Activated CD4-positive, alpha-beta memory T cell treated with anti-CD3 and anti-CD28 coated beads, Interleukin-2, amount 10 ng/mL, durations not matched to agents 7 days and 5 days (primary cell): Measurements from ENCODE around the gene OSBPL3. TPM values are rescaled to one million over a fixed set of nuclear protein-coding genes. Genes with fewer than 3 reads are reported as not detected.

ENCODE experiments used
- CTCF ChIA-PET: fragments of 350-600 bp; sonication (Branson Sonifier 250); formaldehyde crosslinking; loops from one replicate; lab custom pipeline; 2021; ENCODE audit warnings: antibody characterized with exemption, inconsistent platforms; lab: Charles Lee
- POLR2A ChIA-PET: fragments of 350-600 bp; sonication (Branson Sonifier 250); formaldehyde crosslinking; loops from one replicate; lab custom pipeline; 2021; ENCODE audit warnings: antibody characterized with exemption; lab: Charles Lee
- DNase-seq: peaks from one replicate; pipeline ENCODE4 v3.0.0-alpha.2; 2020
- H3K27ac Mint-ChIP-seq: one replicate; pipeline ENCODE4 v1.8.0; 2021; ENCODE audit warnings: mild to moderate bottlenecking, mixed read lengths
- H3K27me3 Mint-ChIP-seq: one replicate; pipeline ENCODE4 v1.8.0; 2021; ENCODE audit warnings: mixed read lengths
- H3K36me3 Mint-ChIP-seq: one replicate; pipeline ENCODE4 v1.8.0; 2021; ENCODE audit warnings: low read depth, mixed read lengths
- H3K4me1 Mint-ChIP-seq: one replicate; pipeline ENCODE4 v1.8.0; 2021; ENCODE audit warnings: mixed read lengths
- H3K4me3 Mint-ChIP-seq: one replicate; pipeline ENCODE4 v1.8.0; 2021; ENCODE audit warnings: mild to moderate bottlenecking, mixed read lengths
- H3K9me3 Mint-ChIP-seq: one replicate; pipeline ENCODE4 v1.8.0; 2021; ENCODE audit warnings: mixed read lengths
- total RNA-seq, 2 experiments: library from RNA; stranded (reverse); gene quantifications; one replicate each; pipeline ENCODE4 v1.2.3, GENCODE V29; 2021

Gene OSBPL3
- total RNA-seq, 2 experiments from 2014 or later, result 90.3 to 99.9 TPM

DNA sequence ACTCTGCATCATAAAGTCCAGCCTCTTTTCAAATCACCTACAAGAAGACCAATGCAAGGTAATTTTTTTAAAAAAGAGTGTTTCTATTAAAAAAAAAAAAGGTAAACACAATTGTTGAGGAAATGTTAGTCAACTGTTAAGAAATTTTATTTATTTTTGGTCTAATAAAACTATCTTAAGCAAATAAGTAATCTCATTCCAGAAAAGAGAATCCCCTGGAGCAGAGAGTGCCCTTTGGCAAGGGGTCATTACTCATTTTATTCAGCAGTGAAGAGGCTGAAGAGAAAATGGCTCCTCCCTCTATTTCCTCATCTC, 159.3 kb downstream of the OSBPL3 start:
- peak overlapping the region; percentile 64 for H3K4me3 Mint-ChIP-seq
- peaks cover 75% of the 10 kb centered on the region for H3K36me3 Mint-ChIP-seq
- peaks cover 51% of the 10 kb centered on the region for H3K4me1 Mint-ChIP-seq

GRCh38 chr7:24819916-24820689, 159.9 kb downstream of the OSBPL3 start:
- peak; percentile 80 for DNase-seq
- Mint-ChIP-seq H3K27me3 (no peaks in the 10 kb centered on the region), H3K27ac (peak overlapping the region; percentile 100), H3K4me1 (peaks cover 46% of the 10 kb centered on the region), H3K9me3 (no peaks in the 10 kb centered on the region), H3K4me3 (peak overlapping the region; percentile 64), H3K36me3 (peaks cover 72% of the 10 kb centered on the region)
- ChIA-PET CTCF (interaction anchor here (0.8 to 4.6 kb wide), 49 partner anchors 8 to 305 kb away, joined by 3 to 90 read pairs (median 4); partner anchors contain the start of genes CYCS, OSBPL3 and PALS2), POLR2A (interaction anchor here (1.0 to 4.3 kb wide), 18 partner anchors 11 to 305 kb away, joined by 3 to 135 read pairs (median 9); partner anchors contain the start of genes CYCS and OSBPL3)

More for the DNA sequence above, 159.3 kb downstream of the OSBPL3 start:
- CTCF ChIA-PET, result interaction anchor here (0.8 to 4.6 kb wide), 50 partner anchors 8 to 305 kb away, joined by 3 to 90 read pairs (median 4); partner anchors contain the start of genes CYCS, OSBPL3 and PALS2
- POLR2A ChIA-PET, result interaction anchor here (0.9 to 4.3 kb wide), 25 partner anchors 10 to 304 kb away, joined by 3 to 135 read pairs (median 7); partner anchors contain the start of genes CYCS and OSBPL3
- H3K27me3 Mint-ChIP-seq, result no peaks in the 10 kb centered on the region
- H3K27ac Mint-ChIP-seq, result peak overlapping the region; percentile 100
- no peaks in the 10 kb centered on the region for H3K9me3 Mint-ChIP-seq
- DNase-seq, result no peak

GRCh38 chr7:24817339-24817738, 162.6 kb downstream of the OSBPL3 start:
- Mint-ChIP-seq H3K9me3 (no peaks in the 10 kb centered on the region), H3K27ac (no peak overlapping the region), H3K4me3 (no peak overlapping the region), H3K4me1 (peaks cover 28% of the 10 kb centered on the region), H3K27me3 (no peaks in the 10 kb centered on the region), H3K36me3 (peaks cover 68% of the 10 kb centered on the region)
- CTCF ChIA-PET, result interaction anchor here (1.6 to 2.2 kb wide), 3 partner anchors 79 to 277 kb away, joined by 4 to 7 read pairs (median 5); no protein-coding TSS in a partner anchor
- POLR2A ChIA-PET, result interaction anchor here (0.6 to 0.7 kb wide), 2 partner anchors 93 to 254 kb away, joined by 3 to 4 read pairs; no protein-coding TSS in a partner anchor
- DNase-seq, result no peak

DNA sequence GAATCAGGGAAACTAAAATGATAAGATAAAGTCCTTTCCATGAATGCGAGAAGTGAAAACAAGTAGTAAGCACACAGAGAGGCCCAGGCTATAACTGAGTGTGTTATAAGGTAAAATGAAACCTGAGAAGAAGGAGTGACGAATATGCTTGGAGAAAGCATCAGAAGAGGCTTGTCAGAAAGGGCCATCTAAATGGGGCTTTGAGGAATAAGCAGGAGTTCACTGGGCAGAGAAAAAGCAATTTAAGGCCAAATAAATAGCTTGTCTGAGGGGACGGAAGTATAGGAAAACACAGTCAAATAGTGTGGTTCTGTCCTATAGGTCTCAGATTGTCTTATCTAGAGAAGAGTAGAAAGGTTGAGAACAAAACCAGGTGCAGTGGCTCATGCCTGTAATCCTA, 163.1 kb downstream of the OSBPL3 start:
- no peak overlapping the region for H3K27ac Mint-ChIP-seq
- no peaks in the 10 kb centered on the region for H3K27me3 Mint-ChIP-seq
- H3K4me3 Mint-ChIP-seq, result no peak overlapping the region
- DNase-seq, result no peak
- peaks cover 72% of the 10 kb centered on the region for H3K36me3 Mint-ChIP-seq
- no peaks in the 10 kb centered on the region for H3K9me3 Mint-ChIP-seq
- peaks cover 24% of the 10 kb centered on the region for H3K4me1 Mint-ChIP-seq
- CTCF ChIA-PET, result interaction anchor here (0.6 to 2.2 kb wide), 5 partner anchors 16 to 278 kb away, joined by 3 to 7 read pairs (median 5); no protein-coding TSS in a partner anchor
- POLR2A ChIA-PET, result interaction anchor here (0.6 to 1.0 kb wide), 3 partner anchors 10 to 254 kb away, joined by 3 to 4 read pairs (median 4); no protein-coding TSS in a partner anchor

- ChIA-PET POLR2A (interaction anchor here (0.7 to 1.8 kb wide), 7 partner anchors 69 to 312 kb away, joined by 3 to 8 read pairs (median 3); partner anchors contain the start of gene OSBPL3), CTCF (interaction anchor here (0.6 to 3.9 kb wide), 68 partner anchors 9 to 1233 kb away, joined by 3 to 86 read pairs (median 4); partner anchors contain the start of genes CYCS and OSBPL3)
- H3K27me3 Mint-ChIP-seq, result no peaks in the 10 kb centered on the region
- DNase-seq, result peak; percentile 55
- no peaks in the 10 kb centered on the region for H3K4me1 Mint-ChIP-seq
- H3K36me3 Mint-ChIP-seq, result peaks cover 82% of the 10 kb centered on the region
- no peak overlapping the region for H3K4me3 Mint-ChIP-seq
- H3K27ac Mint-ChIP-seq, result peak overlapping the region; percentile 44
- H3K9me3 Mint-ChIP-seq, result no peaks in the 10 kb centered on the region
Observed at GRCh38 chr7:24812305-24812945, 167.6 kb downstream of the OSBPL3 start.

- no peak overlapping the region for H3K4me3 Mint-ChIP-seq
- no peak overlapping the region for H3K27ac Mint-ChIP-seq
- ChIA-PET CTCF (interaction anchor here (2.4 to 2.7 kb wide), 2 partner anchors 286 to 290 kb away, joined by 9 to 13 read pairs; no protein-coding TSS in a partner anchor), POLR2A (no interaction called here)
- H3K36me3 Mint-ChIP-seq, result peaks cover 78% of the 10 kb centered on the region
- H3K9me3 Mint-ChIP-seq, result no peaks in the 10 kb centered on the region
- no peaks in the 10 kb centered on the region for H3K4me1 Mint-ChIP-seq
- no peak for DNase-seq
- no peaks in the 10 kb centered on the region for H3K27me3 Mint-ChIP-seq
Observed at GRCh38 chr7:24808518-24808917, 171.5 kb downstream of the OSBPL3 start.

DNA sequence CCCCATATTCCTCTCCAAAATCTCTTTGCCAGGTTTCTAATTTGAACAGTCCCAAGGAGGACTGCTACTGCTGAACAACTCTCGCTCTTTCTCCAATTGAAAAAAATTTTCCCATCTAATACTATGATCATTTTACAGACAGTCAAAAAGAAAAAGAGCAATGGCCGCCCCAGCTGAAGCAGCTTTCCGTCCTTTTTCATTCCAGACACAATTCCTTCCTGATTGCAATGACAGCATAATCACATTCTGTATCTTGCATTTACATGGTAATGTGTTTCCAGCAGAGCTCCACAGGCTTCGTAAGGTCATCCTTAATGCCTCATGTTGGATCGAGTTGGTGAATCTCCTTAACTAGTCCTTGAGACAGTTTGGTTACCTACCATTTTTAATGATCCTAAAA, 177.7 kb downstream of the OSBPL3 start:
- H3K36me3 Mint-ChIP-seq, result peaks cover 83% of the 10 kb centered on the region
- ChIA-PET POLR2A (no interaction called here), CTCF (interaction anchor here (3.2 kb wide), 1 partner anchor 10 kb away, joined by 16 read pairs; no protein-coding TSS in a partner anchor)
- H3K27me3 Mint-ChIP-seq, result no peaks in the 10 kb centered on the region
- no peak overlapping the region for H3K27ac Mint-ChIP-seq
- no peak overlapping the region for H3K4me3 Mint-ChIP-seq
- peaks cover 12% of the 10 kb centered on the region for H3K4me1 Mint-ChIP-seq
- peaks cover 6% of the 10 kb centered on the region for H3K9me3 Mint-ChIP-seq
- no peak for DNase-seq

DNA sequence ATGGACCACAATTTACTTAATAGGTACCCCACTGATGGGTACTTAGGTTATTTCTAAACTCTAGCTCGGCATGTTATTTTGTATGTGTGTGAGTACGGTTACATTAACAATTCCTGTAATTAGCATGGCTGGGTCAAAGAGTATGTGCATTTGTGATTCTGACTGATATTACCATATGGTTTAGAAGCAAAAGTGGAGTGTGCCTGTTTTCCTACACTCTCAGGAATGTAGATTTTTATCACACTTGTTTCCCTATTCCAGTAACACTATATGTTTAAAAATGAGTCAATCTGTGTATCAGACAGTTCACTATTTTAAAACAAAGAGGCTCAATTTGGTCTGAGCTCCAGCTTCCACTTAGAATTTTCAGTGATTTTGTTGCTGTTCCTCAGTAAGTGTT, 178.1 kb downstream of the OSBPL3 start:
- H3K4me3 Mint-ChIP-seq, result no peak overlapping the region
- ChIA-PET CTCF (interaction anchor here (1.0 to 3.2 kb wide), 2 partner anchors 10 to 291 kb away, joined by 4 to 16 read pairs; no protein-coding TSS in a partner anchor), POLR2A (interaction anchor here (0.8 to 2.3 kb wide), 4 partner anchors 19 to 324 kb away, joined by 3 to 11 read pairs (median 4); partner anchors contain the start of gene OSBPL3)
- H3K4me1 Mint-ChIP-seq, result peaks cover 12% of the 10 kb centered on the region
- no peak for DNase-seq
- peaks cover 86% of the 10 kb centered on the region for H3K36me3 Mint-ChIP-seq
- H3K27me3 Mint-ChIP-seq, result no peaks in the 10 kb centered on the region
- H3K27ac Mint-ChIP-seq, result no peak overlapping the region
- H3K9me3 Mint-ChIP-seq, result peaks cover 6% of the 10 kb centered on the region

GRCh38 chr7:24800667-24801066, 179.3 kb downstream of the OSBPL3 start:
- Mint-ChIP-seq H3K27me3 (no peaks in the 10 kb centered on the region), H3K4me1 (peaks cover 14% of the 10 kb centered on the region), H3K27ac (peak overlapping the region; percentile 64), H3K9me3 (peaks cover 6% of the 10 kb centered on the region), H3K4me3 (no peak overlapping the region), H3K36me3 (peaks cover 84% of the 10 kb centered on the region)
- CTCF ChIA-PET, result interaction anchor here (0.7 to 3.2 kb wide), 7 partner anchors 12 to 298 kb away, joined by 3 to 16 read pairs (median 4); no protein-coding TSS in a partner anchor
- POLR2A ChIA-PET, result interaction anchor here (1.1 to 2.3 kb wide), 3 partner anchors 21 to 179 kb away, joined by 4 to 11 read pairs (median 5); partner anchors contain the start of gene OSBPL3
- no peak for DNase-seq

DNA sequence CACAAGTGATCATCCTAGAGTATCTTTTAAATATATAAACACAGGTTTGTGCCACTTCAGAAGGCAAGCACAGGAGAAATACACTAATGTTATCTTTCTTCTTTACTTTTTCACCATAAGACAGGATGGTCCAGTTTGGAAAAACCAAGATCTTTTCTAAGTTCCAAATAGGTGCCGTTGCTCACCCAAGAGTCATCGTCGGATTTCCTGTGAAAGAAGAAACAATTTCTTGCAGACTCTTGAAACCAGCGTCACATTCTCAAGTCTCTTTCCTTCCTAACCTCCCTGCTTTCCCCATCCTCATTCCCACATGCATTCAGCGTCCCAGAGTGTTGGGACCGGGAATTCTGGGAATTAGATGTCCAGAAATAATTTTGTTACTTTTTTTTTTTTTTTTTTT, 179.9 kb downstream of the OSBPL3 start:
- Mint-ChIP-seq H3K27me3 (no peaks in the 10 kb centered on the region), H3K4me3 (no peak overlapping the region), H3K27ac (no peak overlapping the region), H3K4me1 (peaks cover 17% of the 10 kb centered on the region), H3K36me3 (peaks cover 87% of the 10 kb centered on the region), H3K9me3 (peaks cover 6% of the 10 kb centered on the region)
- ChIA-PET POLR2A (interaction anchor here (2.3 kb wide), 1 partner anchor 21 kb away, joined by 11 read pairs; no protein-coding TSS in a partner anchor), CTCF (interaction anchor here (1.0 to 1.8 kb wide), 3 partner anchors 12 to 294 kb away, joined by 3 to 4 read pairs (median 4); no protein-coding TSS in a partner anchor)
- DNase-seq, result no peak

GRCh38 chr7:24799506-24799905, 180.5 kb downstream of the OSBPL3 start:
- no peak overlapping the region for H3K4me3 Mint-ChIP-seq
- no peak overlapping the region for H3K27ac Mint-ChIP-seq
- peaks cover 23% of the 10 kb centered on the region for H3K4me1 Mint-ChIP-seq
- peaks cover 86% of the 10 kb centered on the region for H3K36me3 Mint-ChIP-seq
- POLR2A ChIA-PET, result interaction anchor here (2.3 kb wide), 1 partner anchor 22 kb away, joined by 11 read pairs; no protein-coding TSS in a partner anchor
- CTCF ChIA-PET, result interaction anchor here (1.0 to 1.8 kb wide), 3 partner anchors 13 to 294 kb away, joined by 3 to 4 read pairs (median 4); no protein-coding TSS in a partner anchor
- no peak for DNase-seq
- H3K27me3 Mint-ChIP-seq, result no peaks in the 10 kb centered on the region
- H3K9me3 Mint-ChIP-seq, result peaks cover 6% of the 10 kb centered on the region

DNA sequence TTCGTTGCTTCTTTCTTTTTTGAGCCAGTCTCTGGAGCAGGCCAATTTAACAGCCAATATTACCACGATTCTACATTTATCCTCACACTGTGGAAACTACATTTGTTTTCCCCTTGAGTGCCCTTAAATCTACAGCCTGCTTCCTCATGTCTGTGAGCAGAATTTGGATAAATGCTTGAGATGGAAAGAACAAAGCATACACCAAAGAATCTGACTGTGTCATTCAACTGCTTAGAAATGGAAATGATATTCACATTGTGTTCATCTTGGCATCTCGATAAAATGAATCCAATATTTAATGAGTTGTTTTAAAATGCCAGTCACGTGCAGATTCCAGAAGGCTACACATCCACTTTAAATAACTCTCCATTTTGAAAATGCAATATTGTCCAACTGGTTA, 181.7 kb downstream of the OSBPL3 start:
- peaks cover 32% of the 10 kb centered on the region for H3K4me1 Mint-ChIP-seq
- no peak for DNase-seq
- no peak overlapping the region for H3K27ac Mint-ChIP-seq
- no peak overlapping the region for H3K4me3 Mint-ChIP-seq
- H3K9me3 Mint-ChIP-seq, result peaks cover 6% of the 10 kb centered on the region
- CTCF ChIA-PET, result interaction anchor here (1.8 kb wide), 1 partner anchor 14 kb away, joined by 4 read pairs; no protein-coding TSS in a partner anchor
- H3K27me3 Mint-ChIP-seq, result no peaks in the 10 kb centered on the region
- H3K36me3 Mint-ChIP-seq, result peaks cover 80% of the 10 kb centered on the region
- POLR2A ChIA-PET, result no interaction called here
